Measurements from ENCODE around the gene BOLA1.

The BOLA1 gene

DNA sequence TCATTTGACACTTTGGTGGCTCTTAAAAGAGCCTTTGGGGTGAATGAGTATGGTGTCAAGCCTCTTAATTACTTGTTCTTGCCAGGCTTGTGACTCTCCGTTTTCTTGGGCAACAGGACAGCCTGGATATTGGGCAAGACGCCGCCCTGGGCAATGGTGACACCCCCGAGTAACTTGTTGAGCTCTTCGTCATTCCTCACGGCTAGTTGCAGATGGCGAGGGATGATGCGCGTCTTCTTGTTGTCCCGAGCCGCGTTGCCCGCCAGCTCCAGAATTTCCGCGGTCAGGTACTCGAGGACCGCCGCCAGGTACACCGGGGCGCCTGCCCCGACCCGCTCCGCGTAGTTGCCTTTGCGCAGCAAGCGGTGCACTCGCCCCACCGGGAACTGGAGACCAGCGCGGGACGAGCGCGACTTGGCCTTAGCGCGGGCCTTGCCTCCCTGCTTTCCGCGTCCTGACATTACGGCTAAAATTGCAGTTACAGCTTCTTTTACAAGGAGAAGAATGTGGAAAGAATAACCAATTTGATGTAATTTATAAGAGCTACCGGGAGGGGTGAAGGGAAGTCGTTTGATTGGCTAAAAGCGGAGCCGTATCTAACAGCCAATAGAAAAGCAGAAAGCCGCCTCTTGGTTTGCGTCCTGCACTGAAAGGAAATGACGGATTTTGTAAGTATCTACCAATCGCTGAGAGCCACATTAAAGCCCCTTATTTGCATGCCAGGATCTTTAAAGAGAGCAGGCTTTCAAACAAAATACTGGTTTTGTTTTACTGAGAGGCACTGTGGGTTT, 11.7 kb upstream of the BOLA1 start:
- peak; percentile 100 for DNase-seq

DNA sequence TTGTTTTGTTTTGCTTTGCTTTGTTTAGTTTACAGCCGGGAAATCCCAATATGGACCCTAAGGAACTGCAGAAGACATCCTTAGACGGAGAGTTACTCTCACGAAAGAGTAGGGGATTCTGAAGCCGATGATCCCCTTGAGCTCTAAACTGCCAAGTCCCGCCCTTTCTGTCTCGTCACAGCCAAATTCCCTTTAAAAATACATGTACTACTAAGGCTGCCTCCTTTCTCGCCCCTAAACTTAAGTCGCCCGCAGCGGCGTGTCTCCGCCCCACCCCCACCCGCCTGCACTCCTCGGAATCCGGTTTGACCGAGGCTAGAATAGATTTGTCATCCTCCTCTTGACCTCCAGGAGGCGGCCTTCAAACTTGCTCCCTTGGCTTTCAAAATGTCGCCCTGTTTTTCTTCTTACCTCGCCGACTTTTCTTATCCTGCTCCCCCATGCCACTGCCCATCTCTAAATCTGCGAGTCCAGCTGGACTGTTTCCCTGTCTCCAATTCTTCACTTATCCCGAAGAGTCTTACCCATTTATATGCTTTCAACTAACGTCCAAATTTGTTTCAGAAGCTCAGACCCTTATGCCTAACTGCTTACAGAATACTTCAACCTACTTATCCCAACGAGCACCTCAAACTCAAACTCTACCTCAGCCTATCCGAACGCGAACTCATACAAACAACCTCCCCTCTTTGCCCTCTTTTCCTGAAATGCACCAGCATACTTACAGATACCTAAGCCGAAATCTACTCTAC, 10.9 kb upstream of the BOLA1 start:
- DNase-seq = peak; percentile 100

DNA sequence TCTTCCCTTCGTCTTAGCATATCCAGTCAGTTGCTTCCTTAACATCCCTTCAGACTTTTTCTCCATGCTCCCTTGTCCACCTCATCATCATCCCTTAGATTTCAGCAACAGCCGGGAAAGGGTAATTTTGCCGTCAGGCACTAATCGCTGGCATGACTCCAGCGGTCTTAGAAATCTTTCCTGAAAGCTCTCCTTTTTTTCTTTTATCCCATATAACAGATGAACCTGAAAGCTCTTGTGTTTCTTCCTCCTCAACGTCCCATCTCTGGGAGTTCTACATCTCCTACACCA, 10.4 kb upstream of the BOLA1 start:
- peak; percentile 85 for DNase-seq

DNA sequence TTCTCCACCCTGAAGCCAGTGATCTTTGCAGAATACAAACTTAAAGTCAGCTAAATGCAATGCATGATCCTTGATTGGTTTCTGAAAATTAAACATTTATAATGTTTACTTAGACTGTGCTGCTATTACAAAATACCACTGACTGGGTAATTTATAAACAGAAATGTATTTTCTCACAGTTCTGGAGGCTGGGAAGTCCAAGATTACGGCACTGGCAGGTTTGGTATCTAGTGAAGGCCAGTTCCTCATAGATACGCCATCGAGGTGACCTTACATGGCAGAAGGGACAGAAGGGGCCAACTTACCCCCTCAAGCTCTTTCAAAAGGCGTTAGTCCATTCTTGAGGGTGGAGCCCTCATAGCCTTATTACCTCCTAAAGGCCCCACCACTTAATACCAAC, 2.8 kb upstream of the BOLA1 start:
- DNase-seq = no peak

DNA sequence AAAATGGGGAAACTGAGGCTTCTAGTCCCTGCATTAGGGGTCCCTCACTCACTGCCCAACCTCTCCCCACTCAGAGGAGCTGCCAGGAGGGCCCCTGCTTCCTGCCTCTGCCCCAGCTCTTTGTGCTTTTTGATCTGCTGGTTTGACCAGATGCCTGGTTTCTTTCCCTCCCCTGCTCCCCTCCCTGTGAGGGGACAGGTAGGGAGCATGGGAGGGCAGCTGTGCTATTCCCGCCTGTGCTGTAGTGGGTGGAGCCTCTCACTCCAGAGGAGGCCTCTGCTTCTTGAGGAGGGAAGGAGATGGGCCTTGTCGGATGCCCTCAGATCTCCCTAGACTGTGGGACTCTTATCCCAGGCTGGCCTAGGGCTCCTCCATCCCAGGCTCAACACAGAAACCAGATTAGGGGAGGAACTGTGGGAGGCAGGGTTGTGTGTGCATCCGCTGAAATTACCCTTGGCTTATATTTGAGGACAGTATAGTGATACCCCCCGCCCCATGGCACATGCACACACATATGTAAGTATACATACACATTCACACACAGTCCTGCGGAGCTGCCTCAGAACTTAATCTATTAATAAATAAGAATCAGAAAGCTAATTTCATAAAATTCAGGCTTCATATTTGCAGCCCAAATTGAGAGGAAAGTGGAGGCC, 4.6 kb downstream of the BOLA1 start:
- no peak for DNase-seq

DNA sequence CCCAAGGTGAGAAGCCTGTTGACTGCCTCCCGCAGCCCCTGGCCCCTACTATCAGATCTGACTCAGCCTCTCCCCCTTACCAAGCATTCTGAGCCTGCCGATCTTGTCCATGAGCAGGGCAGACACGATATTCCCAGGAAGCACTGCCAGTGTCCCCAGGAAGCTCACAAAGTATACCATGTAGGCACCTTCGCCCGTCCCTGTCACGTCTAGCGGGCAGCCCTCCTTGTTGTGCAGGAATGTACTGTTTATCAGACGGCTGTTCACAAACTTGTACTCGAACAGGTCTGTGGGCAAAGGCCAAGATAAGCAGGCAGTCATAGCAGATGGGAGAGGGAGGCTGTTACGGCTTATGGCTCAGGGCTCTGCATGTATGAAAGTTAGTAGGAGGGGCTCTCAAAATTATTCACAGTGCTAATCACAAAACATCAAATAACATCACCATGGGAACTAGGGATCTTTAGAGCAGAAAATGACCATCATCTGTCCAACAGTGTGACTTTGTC, 7.3 kb downstream of the BOLA1 start:
- DNase-seq = peak; percentile 61

DNA sequence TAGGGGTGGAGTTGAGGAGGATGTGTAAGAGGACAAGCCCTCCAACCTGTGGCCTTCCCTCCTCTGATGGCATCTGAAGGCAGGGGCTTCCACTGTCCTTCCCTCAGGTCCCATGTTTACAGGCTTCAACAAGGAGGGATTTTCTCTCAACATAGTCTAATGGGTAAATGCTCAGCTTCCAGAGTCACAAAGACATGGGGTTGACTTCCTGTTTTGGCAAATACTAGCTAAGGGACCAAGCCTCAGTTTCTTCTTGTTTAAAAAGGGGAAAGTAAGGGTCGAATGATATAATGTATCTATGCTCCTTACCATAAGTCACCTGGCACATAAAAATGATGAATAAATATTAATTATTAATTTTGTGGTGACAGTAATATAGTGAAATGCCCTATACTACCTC, 15.2 kb downstream of the BOLA1 start:
- no peak for DNase-seq

DNA sequence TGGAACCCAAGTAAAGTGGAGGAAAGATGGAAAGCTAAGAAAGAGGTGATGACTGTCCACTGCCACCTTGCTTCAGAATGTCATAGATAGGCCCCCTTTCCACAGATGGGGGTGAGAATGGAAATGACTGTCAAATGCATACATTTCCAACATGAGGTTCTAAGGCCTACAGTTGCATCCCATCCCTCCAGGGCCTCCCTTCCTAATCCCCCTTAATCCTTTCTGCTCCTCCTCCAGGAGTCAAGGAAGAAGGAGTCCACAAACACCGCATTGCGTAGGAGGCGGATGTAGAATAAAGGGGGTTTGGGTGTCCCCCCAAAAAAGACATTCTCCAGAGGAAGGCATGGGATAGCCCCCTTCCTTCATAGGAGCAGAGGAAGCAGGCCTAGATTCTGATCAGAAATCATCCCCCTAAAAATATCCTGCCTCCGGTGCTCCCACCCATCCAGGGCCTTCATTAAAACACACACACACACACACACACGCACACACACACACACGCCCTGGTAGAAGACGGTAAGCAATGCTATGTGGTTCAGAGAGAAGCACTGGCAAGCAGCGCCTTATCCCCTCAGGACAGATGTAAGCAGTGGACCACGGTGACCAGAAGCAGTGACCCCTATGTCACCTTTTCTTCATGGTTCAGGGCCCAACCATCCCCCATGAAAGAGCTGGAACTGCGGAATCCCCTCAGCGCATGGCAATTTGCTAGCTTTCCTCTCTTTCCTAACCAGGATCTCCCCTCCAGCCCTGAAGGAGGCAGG, 16.2 kb downstream of the BOLA1 start:
- DNase-seq = no peak

DNA sequence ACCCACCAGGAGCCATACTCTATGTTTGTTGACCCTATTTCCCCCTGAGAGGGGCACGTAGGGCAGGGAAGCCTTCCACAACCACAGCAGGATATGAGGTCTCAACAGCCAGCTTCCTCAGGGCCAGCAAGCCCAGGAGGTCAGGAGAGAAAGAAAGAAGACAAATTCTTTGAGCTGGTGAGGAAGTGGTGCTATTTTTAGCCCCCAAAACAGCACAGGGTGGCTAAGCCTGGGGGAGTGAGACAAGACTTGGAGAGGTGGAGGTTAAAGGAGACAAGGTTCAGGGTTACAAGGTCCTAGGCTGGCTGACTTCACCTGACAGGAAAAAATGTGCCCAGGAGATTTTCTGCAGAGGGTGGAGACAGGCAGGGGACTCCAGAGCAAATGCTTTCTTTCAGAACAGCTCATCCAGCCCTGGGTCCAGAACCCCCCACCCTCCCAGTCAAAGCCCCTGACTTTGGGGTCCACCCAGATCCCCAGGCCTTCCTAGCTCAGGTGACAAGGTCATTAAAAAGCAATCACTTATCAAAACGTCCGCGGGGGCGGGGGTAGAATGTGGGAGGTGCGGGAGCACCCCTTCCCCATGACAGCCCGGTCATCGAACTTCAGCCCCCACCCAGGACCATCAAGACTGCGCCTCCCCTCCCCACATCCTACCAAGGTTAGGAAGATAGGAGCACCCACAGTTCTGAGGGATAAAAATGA, 17.0 kb downstream of the BOLA1 start:
- no peak for DNase-seq

DNA sequence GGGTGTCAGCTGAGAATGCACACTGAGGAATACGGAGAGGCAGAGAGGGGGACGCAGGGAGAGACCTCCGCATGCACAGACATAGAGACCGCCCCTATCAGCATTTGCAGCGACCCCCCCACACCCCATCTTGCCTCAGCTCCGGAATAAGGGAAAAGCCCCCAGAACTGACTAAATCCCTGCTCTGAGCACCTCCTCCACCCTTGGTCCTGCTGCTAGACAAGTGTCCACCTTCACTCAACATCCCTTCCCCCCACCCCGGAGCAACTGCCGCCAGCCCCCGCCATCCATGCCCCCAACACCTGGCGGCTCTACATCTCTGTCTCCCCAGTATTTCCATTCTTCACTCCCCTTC, 17.5 kb downstream of the BOLA1 start:
- no peak for DNase-seq

DNA sequence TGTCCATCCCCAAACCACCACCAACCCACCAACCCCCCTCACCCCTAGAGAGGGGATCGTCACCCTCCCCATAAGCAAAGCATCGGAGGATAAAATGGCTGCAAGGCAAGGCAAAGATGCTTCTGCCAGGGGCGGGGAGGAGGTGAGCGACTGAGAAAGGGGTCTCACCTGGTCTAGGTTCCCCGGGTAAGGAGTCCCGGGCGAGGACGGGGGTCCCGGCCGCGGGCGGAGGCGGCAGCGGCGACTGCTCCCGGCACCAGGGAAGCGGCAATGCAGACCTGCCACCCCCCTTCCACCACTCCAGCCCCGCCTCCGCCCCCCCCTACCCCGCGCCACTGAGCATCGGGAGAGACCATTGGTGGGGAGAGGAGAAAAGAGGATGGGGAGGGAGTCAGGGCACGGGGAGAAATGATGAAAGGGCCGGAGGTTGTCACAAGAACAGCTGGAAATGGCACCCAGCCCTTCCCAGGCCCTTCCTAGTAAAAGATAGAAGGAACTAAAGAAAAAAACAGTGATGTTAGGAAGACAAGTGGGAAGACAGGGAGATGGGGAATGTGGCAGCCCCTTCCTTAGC, 18.3 kb downstream of the BOLA1 start, which contains the start of gene SV2A:
Gene SV2A (minus strand): TSS at position 274 of the 574 bp plus-strand sequence. CDS start 4,004 bp downstream, outside the sequence.
- DNase-seq = no peak

DNA sequence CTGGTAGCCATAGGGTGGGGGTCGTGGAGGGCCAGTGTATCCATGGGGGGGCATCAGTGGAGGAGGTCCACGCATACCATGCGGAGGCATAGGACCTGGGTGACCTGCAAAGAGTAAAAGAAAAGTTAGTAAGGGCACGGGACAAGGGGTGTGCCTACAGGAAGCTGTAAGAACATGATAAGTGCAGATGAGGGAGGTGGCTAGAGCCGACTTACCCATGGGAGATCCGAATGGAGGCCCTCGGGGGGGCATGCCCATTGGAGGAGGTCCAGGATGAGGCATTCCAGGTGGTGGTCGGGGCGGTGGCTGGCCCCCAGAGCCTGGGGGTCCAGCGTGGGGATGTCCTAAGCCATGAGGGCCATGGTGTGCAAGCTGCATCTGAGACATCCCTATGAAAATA, 24.3 kb downstream of the BOLA1 start:
- no peak for DNase-seq

DNA sequence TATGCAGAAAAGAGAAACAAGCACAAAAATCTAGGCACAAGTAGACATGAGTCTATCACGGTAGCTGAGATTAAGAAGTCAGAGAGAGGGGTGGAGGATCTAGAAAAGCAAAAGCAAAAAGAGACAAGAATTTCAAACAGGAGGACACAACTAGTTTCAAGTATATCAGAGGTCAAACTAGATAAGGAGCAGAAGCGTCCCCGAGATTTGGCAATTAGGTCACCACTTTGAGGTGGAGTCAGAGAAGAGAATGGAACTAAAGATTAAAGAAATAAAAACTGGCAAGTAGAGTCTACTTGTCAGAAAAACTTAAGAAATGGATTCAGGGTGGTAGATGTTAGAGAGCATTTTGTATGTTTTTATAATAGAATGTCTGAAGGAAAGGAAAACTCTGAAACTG, 26.0 kb downstream of the BOLA1 start:
- no peak for DNase-seq

DNA sequence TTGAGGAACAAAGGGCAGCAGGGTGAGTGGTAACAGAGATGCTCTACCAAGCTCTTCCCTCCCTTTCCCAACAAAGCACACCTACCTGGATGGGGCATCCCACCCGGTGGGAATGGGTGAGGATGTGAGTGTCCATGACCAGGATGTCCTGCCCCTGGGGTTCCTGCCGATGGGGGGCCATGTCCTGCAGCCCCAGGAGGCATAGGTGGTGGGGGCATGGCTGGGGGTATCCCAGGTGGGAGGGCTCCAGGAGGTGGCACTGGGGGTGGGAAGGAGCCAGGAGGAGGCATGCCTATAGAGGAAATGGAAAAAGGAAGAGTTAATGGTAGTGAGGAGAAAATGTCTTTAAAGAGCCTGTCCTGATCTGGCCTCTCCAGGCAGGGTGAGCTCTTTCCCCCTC, 26.4 kb downstream of the BOLA1 start:
- no peak for DNase-seq

DNA sequence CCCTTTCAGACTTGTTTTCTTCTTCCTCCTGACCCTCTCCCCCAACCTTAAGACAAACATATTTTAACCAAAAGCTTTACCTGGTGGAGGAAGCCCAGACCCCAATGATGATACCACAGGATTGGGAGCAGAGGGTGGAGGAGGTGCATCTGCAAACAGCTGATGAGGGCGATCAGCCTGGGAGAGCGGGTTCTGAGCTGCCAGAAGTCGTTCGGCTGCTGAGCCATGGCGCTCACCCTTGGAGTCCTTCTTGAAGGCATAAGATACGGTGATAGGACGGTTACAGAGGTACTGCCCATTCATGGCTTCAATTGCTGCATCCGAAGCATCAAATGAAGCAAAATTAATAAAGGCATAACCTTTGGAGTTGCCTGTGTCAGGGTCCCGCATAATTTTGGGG, 26.9 kb downstream of the BOLA1 start:
- no peak for DNase-seq

DNA sequence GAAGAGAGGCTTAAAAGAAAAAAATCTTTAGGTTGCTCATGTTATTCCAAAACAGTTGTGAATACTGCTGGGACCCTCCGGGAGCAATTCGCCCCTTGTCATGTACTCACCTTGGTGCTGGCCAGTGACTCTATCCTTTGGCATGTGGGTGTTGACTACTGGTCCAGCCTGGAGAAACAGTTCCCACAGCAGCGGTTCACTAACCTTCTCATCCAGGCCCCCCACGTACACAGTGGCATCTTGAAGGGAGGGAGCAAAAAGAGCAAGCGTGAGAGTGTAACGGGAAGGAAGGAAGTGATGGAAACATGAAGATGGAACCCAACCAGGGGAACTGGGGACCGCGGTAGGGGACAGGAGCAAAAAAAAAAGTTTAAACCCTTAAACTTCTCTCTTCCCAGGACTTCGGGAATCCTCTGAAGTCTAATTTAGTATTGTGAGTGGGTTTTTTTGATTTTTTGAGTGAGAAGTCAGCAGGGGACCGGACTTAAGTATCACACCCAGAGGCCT, 27.7 kb downstream of the BOLA1 start:
- DNase-seq = no peak

DNA sequence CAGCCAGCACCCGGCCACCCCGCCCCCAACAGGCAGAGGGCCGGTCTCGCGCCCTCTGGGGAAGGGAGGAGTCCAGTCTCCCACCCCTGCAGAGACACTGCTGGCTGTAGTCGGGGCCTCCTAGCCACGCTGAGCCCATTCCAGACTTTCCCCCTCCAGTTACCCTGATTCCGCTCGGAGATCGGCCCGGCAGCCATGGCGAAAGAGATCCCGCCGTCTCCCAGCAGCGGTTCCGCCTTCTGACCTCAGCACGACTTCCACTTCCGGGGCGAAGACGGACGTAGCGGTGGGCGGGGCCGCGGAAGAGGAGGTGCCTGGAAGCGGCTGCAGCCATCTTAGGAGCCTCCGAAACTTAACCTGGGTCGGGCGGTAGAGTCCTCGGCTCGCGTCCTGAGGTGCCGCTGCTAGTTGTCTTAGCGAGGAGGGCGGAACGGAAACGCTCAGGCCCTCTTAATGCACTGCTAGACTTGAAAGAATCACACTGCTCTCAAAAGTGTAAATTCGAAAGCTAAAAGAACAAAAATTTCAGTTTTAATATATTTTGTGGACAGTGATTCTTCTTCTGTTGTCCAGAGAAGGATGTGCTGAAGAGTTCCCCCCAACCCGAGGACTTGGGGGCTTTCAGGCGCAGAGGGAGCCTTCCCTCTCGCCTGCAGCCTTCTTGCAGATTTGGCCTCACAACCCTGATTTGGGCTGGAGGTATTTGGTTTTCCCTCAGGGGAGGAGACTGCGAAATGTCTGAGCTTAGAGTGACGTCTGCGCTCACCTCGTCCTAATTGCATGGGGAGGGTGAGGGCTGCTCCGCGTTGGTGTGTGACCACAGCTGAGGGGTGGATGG, 28.4 kb downstream of the BOLA1 start, which contains the start of gene SF3B4:
Gene SF3B4 (minus strand): TSS at position 241 of the 838 bp plus-strand sequence. CDS start 44 bp downstream, at position 197.
- DNase-seq = peak; percentile 97

DNA sequence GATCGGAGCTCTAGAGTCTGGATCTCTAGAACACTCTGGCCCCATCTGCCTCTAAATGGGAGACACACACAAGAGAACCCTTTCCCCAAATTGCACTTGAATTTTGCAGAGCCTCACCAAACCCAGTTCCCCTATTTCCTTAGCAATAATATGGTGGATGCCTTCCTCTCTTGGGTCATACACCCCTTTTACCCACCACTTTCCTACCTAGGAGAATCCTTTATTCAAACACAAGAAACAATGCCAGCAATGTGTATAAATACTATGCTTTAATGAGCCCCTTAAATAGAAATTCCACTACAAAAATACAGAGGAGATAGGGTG, 29.0 kb downstream of the BOLA1 start:
- DNase-seq = no peak

DNA sequence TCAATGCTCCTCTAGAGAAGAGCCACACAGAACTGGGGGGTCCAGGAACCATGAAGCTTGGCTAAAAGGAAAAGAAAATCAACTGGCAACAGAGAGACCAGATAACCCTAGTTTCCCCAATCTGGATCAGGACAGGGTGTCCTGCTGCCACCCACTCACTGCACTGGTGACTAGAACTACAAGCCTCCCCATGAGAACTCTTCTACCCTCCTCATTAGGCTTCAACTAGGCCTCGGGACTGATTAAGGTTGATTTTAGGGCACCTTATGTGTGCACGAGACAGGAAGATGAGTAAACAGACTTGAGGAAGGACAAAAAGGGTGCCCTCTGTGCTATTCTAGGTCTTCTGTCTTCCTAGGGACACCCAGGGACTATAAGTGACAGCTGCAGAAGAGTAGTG, 30.5 kb downstream of the BOLA1 start:
- no peak for DNase-seq

DNA sequence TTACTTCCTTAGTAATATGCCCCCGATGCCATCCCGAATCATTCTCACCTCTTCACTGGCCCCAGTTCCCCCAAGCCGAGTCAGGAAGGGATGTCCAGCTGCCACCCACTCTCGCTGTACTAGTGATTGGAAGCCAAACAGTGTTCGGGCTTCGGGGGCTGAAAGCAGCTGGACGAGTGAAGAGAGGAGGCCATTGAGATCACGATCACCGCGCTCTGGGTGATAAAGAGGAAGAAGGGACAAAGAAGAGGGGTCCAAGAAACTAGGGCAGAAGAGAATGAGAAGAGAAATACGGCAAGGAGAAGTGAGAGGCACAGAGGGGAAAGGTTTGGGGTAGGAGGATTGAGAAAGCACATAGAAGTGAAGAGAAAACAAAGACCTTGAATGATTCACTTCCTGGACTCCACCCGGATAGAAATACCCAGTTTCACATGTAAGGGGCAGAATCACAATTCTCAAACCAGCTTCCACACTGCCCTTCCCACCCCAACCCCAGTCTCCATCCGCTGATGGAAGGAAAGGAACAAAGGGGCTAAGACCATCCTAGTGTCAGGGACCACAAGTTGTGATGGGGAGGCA, 31.9 kb downstream of the BOLA1 start:
- DNase-seq = no peak

DNA sequence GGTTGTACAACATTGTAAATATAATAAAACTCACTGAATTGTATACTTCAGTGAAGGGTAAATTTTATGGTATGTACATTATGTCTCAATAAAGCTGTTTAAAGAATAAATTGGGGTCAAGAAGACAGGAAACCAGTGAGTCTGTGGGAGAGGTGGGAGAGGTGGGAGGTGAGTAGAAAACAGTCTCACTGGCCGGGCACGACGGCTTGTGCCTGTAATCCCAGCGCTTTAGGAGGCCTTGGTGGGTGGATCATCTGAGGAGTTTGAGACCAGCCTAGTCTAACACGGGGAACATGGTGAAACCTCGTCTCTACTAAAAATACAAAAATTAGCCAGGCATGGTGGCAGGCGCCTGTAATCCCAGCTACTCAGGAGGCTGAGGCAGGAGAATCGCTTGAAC, 33.1 kb downstream of the BOLA1 start:
- DNase-seq = no peak

Data from OCI-M1 (cell line).